ENCODE measurements around the gene CAPZB.
"Not testable (repeated sequence)": the region's sequence is repeated elsewhere in the genome, so short reads cannot be mapped to it uniquely, and the experiment has no call there.

DNA sequence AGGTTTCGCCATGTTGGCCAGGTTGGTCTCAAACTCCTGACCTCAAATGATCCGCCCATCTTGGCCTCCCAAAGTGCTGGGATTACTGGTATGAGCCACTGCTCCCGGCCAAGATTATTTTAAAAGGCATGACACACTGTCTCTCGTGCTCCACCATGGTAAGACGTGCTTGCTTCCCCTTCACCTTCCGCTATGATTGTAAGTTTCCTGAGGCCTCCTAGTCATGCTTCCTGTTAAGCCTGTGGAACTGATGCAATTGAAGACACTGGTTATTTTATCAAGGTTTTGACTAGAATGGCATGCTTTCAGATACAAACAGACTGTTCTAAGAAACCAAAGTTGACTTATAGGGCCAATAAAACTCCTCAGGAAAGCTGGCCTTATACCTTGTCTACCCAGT lies 16.9 kb upstream of the CAPZB start:
- TF ChIP-seq EZH2 (IDR thresholded peaks at IDR 0.05; ENCODE audit: insufficient read depth, poor library complexity, severe bottlenecking); EZH2phosphoT487 (IDR thresholded peaks at IDR 0.05; ENCODE audit: insufficient read depth, low read depth): not testable (repeated sequence)
